Left ventricle myocardium inferior (tissue), 1 donor: Measurements from ENCODE around the gene BTD. TPM values are rescaled to one million over a fixed set of nuclear protein-coding genes. Genes with fewer than 3 reads are reported as not detected.

Source experiments
- DNase-seq: peaks from one replicate; pipeline ENCODE4 v3.0.0-alpha.2; 2020
- H3K27ac ChIP-seq: fragments of 200-600 bp; replicated peaks from 2 replicates; pipeline ENCODE4 v1.8.0; 2021
- H3K27me3 ChIP-seq: fragments of 200-600 bp; 2 replicates; pipeline ENCODE4 v1.8.0; 2021; ENCODE audit warnings: low read depth
- H3K36me3 ChIP-seq: fragments of 200-600 bp; 2 replicates; pipeline ENCODE4 v1.8.0; 2021
- H3K4me1 ChIP-seq: fragments of 200-600 bp; 2 replicates; pipeline ENCODE4 v1.8.0; 2021
- H3K4me3 ChIP-seq: fragments of 200-600 bp; 2 replicates; pipeline ENCODE4 v1.8.0; 2021; ENCODE audit warnings: mild to moderate bottlenecking, moderate library complexity
- H3K9me3 ChIP-seq: fragments of 200-600 bp; replicated peaks from 2 replicates; pipeline ENCODE4 v1.8.0; 2021
- intact Hi-C: fragments of 100-400 bp; cut with micrococcal nuclease; formaldehyde crosslinking; loops from one replicate; pipeline ENCODE4 v1.11.0; 2022
- total RNA-seq: library from RNA; stranded (reverse); fragmentation: NEBNext Ultra II Directional; extraction: Animal tissue kit (Norgen Biotek cat#: 25700); gene quantifications from one replicate; pipeline ENCODE4 v1.2.1, GENCODE V29; 2021
- TF ChIP-seq, protein P1 (sequence below): fragments of 200-600 bp; IDR thresholded peaks from 2 replicates; pipeline ENCODE4 v1.8.0; 2021; ENCODE audit warnings: antibody characterized with exemption, mild to moderate bottlenecking, borderline replicate concordance
- donor health status: DM: no; HTN: yes; CAD: no; lungs with severe emphysema.

The BTD gene
- total RNA-seq, 1 donor from 2014 or later: 9.2 TPM

DNA sequence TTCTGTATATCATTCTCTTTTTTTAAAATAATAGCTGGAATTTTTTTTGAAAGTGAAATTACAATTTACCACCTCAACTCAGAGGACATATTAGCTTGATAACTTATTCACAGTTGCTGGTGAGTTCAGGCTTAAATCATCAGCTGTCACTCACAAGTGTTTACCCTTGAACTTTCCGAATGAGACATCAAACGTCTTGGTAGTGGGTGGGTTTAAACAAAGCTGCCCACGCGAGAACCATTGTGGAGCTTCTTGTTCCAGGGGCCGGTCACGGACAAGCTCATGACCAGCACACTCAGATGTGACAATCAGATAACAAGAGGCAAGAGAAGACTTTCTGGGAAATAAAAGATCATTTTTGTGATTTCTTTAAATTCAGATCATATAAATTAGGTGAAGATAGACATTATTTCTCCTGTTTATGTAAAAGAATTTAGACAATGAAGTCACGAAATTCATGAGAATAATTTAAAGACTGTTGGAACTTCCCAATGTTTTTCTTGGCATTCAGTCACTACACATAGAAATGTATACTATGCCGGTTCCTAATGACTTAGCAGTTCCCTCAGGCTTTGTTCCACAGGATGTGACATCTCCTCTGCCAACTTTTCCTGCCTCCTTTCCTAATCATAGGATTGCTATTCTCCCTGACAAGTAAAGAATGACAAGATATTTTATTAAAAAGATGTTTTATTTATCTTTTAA, 29.3 kb downstream of the BTD start:
- no peaks in the 10 kb centered on the region for H3K9me3 ChIP-seq
- peaks cover 36% of the 10 kb centered on the region for H3K4me1 ChIP-seq
- intact Hi-C loops: loop anchor here (5.0 kb wide), 1 partner anchor 182 kb away; no protein-coding TSS in a partner anchor
- H3K27me3 ChIP-seq: no peaks in the 10 kb centered on the region
- no peak for DNase-seq
- TF ChIP-seq, protein P1, sequence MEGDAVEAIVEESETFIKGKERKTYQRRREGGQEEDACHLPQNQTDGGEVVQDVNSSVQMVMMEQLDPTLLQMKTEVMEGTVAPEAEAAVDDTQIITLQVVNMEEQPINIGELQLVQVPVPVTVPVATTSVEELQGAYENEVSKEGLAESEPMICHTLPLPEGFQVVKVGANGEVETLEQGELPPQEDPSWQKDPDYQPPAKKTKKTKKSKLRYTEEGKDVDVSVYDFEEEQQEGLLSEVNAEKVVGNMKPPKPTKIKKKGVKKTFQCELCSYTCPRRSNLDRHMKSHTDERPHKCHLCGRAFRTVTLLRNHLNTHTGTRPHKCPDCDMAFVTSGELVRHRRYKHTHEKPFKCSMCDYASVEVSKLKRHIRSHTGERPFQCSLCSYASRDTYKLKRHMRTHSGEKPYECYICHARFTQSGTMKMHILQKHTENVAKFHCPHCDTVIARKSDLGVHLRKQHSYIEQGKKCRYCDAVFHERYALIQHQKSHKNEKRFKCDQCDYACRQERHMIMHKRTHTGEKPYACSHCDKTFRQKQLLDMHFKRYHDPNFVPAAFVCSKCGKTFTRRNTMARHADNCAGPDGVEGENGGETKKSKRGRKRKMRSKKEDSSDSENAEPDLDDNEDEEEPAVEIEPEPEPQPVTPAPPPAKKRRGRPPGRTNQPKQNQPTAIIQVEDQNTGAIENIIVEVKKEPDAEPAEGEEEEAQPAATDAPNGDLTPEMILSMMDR: no peak
- peak overlapping the region; percentile 49 for H3K4me3 ChIP-seq
- H3K36me3 ChIP-seq: no peaks in the 10 kb centered on the region
- peak overlapping the region; percentile 36 for H3K27ac ChIP-seq

DNA sequence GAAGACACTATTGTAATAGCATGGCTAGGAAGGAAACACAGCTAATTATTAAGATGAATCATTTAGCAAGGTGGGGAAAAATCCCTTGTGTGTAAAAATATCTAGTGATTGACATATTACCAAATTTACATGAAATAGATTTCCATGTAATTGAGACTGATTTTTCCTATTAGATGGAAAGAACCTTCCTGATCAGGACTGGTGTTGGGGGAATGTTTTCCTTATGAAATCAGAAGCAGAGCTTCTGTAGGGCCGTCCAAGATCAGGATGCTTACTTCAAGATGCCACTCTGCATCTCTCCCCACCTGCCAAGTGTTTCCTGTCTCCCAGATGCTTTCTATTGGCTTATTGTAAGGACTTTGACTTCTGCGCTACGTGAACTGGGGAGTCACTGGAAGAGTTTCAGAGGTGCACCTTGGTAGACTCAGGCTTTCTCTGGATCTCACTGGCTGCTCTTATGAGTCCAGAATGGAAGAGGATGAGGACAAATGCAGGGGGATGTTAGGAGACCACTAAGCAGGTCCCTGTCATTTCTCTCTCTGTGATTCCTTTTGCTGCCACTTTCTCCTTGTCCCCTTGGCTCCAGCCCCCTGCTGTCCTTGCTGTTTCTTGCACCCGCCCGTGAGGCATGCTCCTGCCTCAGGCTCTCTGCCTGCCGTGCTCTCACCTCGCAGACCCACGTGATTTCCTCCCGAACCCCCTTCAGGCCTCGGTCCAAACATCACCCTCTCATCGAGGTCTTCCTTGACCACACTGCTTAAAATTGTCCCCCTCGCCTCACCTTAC, 30.1 kb downstream of the BTD start:
- Histone ChIP-seq H3K4me1 (peaks cover 43% of the 10 kb centered on the region), H3K27me3 (no peaks in the 10 kb centered on the region), H3K4me3 (no peak overlapping the region), H3K9me3 (no peaks in the 10 kb centered on the region), H3K36me3 (no peaks in the 10 kb centered on the region), H3K27ac (peak overlapping the region; percentile 36)
- TF ChIP-seq, protein P1: no peak
- intact Hi-C loops: loop anchor here (5.0 kb wide), 1 partner anchor 181 kb away; no protein-coding TSS in a partner anchor
- DNase-seq: no peak

DNA sequence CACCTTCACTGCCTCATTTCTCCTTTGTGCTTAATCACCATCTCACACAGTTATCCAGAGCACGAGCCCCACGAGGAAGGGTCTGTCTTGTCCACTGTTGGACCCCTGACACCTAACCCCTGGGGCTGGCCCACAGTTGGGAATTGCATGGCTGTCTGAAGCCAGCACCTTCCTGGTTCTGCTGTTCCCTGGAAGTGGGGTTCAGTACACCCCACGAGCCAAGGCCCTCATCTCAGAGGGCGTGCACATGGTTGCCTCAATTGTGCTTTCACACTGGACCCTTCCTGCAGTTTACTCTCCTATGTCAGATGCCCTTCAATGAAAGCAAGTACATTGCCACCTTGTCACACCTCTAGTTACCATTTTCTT, 30.7 kb downstream of the BTD start:
- Histone ChIP-seq H3K36me3 (no peaks in the 10 kb centered on the region), H3K27me3 (no peaks in the 10 kb centered on the region), H3K27ac (no peak overlapping the region), H3K9me3 (no peaks in the 10 kb centered on the region), H3K4me1 (peaks cover 49% of the 10 kb centered on the region), H3K4me3 (no peak overlapping the region)
- TF ChIP-seq, protein P1: no peak
- intact Hi-C loops: loop anchor here (5.0 kb wide), 1 partner anchor 180 kb away; no protein-coding TSS in a partner anchor
- no peak for DNase-seq

DNA sequence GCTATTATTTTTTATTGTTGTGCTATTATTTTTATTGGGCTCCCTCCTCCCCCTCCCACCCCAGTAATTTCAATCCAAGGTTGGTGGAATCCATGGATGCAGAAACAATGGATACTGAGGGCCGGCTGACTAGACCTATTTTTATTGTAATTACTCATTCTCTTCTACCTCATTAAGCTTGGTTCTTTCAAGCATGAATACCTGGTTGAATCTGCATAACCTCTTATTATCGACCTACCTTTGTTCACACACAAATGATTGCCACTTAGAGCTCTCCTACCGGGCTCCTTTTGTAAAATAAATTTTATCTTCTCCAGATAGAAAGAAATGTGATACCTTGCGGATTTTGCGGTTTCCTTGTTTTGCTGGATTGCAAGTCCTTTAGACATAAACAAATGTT, 31.6 kb downstream of the BTD start:
- H3K4me3 ChIP-seq: no peak overlapping the region
- H3K4me1 ChIP-seq: peaks cover 54% of the 10 kb centered on the region
- no peak for DNase-seq
- H3K27me3 ChIP-seq: no peaks in the 10 kb centered on the region
- no peaks in the 10 kb centered on the region for H3K9me3 ChIP-seq
- H3K36me3 ChIP-seq: no peaks in the 10 kb centered on the region
- intact Hi-C loops: loop anchor here (5.0 kb wide), 1 partner anchor 179 kb away; no protein-coding TSS in a partner anchor
- TF ChIP-seq, protein P1: no peak
- H3K27ac ChIP-seq: no peak overlapping the region

DNA sequence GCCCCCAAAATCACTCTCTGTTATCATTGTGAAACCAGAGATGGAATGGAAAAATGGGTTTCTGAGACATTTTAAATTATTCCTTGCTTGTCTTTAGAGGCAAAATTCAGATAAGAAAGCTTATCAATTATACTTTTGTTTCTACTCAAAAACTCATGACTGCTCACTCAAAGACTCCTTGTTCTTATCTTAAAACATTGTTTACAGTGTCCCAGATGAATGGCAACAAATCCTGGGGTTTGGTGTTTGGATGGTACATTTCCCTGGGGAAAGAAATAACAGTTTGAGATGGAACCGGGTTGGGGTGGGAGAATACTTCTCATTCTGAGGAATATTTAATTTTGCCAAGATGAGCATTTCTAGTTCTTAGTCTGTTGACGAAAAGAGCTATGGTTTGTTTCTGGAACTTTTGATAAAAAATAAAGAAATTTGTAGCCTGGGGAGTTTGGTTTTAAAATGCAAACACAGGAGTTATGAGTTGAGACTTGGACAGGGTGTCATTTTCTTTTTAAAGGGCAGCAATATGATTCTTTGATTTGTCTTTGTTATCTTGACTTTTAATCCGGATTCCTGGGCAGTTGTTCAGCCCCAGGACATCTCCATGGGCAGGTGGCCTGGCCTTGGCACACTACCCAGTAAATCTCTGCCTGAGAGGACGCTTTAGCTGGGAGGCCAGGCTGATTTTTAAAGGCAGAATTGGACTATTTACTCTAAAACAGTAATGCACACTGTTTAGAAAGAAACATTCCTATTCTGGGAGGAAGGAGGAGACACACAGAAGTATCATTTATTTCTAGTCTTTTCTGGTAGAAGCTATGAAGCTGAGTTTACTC, 32.4 kb downstream of the BTD start:
- H3K4me1 ChIP-seq: peaks cover 54% of the 10 kb centered on the region

More for the DNA sequence above, 32.4 kb downstream of the BTD start:
- Histone ChIP-seq H3K4me3 (no peak overlapping the region), H3K27ac (peak overlapping the region; percentile 73), H3K27me3 (no peaks in the 10 kb centered on the region), H3K36me3 (no peaks in the 10 kb centered on the region), H3K9me3 (no peaks in the 10 kb centered on the region)
- no peak for DNase-seq
- intact Hi-C loops: loop anchor here (5.0 kb wide), 1 partner anchor 178 kb away; no protein-coding TSS in a partner anchor
- TF ChIP-seq, protein P1: no peak
